ENCODE results near the gene TICRR. TPM values are rescaled to one million over a fixed set of nuclear protein-coding genes. Genes with fewer than 3 reads are reported as not detected.

The TICRR gene
- total RNA-seq, 1 experiment from 2014 or later: 20.5 TPM

DNA sequence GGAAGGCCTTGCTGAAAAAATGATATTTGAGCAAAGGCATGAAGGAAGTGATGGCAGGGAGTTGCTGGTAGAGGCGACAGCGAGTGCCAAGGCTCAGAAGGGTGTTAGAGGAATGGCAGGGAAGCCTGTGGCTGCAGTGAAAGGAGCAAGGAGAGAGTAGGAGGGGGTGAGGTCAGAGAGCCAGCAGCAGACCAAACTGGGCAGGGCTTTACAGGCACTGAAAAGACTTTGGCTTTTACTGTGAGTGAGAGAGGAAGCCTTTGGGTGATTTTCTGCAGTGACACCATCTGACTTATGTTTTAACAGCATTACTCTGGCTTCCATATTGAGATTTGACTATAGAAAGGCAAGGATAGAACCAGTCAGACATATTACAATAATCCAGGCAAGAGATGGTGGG lies 11.4 kb downstream of the TICRR start:
- ATAC-seq (no peak), DNase-seq (ENCODE audit: low read depth, low spot score) (no peak)
- Histone ChIP-seq H3K27ac (ENCODE audit: low read length) (no peak overlapping the region), H3K4me3 (ENCODE audit: low read depth in 2 of 2, low read length in 2 of 2) (no peak overlapping the region), H3K4me1 (ENCODE audit: control insufficient read depth, insufficient read depth, low read length) (no peaks in the 10 kb centered on the region), H3K36me3 (ENCODE audit: control insufficient read depth, insufficient read depth, low read length) (peaks cover 25% of the 10 kb centered on the region), H3K27me3 (ENCODE audit: control insufficient read depth, insufficient read depth, low read length) (no peaks in the 10 kb centered on the region), H3K9me3 (ENCODE audit: control insufficient read depth, insufficient read depth, low read depth, low read length) (no peaks in the 10 kb centered on the region)
- in situ Hi-C loops (cut with HindIII; ENCODE audit: low pct_unique_long_range_greater_than_20kb, low sequenced_read_pairs): no loop called here
- ChIA-PET CTCF (no interaction called here), POLR2A (no interaction called here)
- TSS peak; percentile 37 for BruUV-seq (replicated peaks)
- TF ChIP-seq, protein P1, sequence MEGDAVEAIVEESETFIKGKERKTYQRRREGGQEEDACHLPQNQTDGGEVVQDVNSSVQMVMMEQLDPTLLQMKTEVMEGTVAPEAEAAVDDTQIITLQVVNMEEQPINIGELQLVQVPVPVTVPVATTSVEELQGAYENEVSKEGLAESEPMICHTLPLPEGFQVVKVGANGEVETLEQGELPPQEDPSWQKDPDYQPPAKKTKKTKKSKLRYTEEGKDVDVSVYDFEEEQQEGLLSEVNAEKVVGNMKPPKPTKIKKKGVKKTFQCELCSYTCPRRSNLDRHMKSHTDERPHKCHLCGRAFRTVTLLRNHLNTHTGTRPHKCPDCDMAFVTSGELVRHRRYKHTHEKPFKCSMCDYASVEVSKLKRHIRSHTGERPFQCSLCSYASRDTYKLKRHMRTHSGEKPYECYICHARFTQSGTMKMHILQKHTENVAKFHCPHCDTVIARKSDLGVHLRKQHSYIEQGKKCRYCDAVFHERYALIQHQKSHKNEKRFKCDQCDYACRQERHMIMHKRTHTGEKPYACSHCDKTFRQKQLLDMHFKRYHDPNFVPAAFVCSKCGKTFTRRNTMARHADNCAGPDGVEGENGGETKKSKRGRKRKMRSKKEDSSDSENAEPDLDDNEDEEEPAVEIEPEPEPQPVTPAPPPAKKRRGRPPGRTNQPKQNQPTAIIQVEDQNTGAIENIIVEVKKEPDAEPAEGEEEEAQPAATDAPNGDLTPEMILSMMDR (IDR thresholded peaks at IDR 0.05): no peak
- TF ChIP-seq POLR2AphosphoS5 (IDR thresholded peaks at IDR 0.05; ENCODE audit: low read depth, low read length) (no peak), SIN3A (IDR thresholded peaks at IDR 0.05; ENCODE audit: borderline replicate concordance, insufficient read depth, low read depth, low read length) (no peak)
- intact Hi-C loops (cut with micrococcal nuclease; ENCODE audit: unreplicated experiment): no loop called here

DNA sequence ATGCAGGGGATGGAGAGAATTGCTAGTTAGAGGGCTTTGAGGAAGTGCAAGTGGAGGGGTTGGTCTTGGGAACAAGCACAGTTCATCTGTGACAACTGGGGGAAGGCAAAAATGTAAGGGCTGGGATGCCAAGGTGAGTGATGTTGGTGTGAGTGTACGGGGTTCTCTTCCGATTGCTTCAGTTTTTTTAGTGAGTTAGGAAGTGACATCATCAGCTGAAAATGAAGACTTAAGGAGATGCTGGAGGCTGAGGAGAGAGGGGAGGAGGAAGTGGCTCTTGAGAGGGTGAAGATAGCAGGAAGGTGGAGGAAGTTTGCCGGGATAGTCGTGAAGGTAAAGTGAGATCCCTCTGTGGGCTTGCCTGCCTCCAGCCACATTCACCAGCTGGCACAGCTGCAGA lies 12.7 kb downstream of the TICRR start:
- H3K27me3 ChIP-seq (ENCODE audit: control insufficient read depth, insufficient read depth, low read length): no peaks in the 10 kb centered on the region
- no peaks in the 10 kb centered on the region for H3K9me3 ChIP-seq (ENCODE audit: control insufficient read depth, insufficient read depth, low read depth, low read length)
- H3K4me1 ChIP-seq (ENCODE audit: control insufficient read depth, insufficient read depth, low read length): no peaks in the 10 kb centered on the region
- ChIA-PET POLR2A (no interaction called here), CTCF (no interaction called here)
- intact Hi-C loops (cut with micrococcal nuclease; ENCODE audit: unreplicated experiment): no loop called here
- DNase-seq (ENCODE audit: low read depth, low spot score) (no peak), ATAC-seq (no peak)
- TF ChIP-seq SIN3A (IDR thresholded peaks at IDR 0.05; ENCODE audit: borderline replicate concordance, insufficient read depth, low read depth, low read length) (no peak), POLR2AphosphoS5 (IDR thresholded peaks at IDR 0.05; ENCODE audit: low read depth, low read length) (no peak), TCF7L2 (IDR thresholded peaks at IDR 0.05; ENCODE audit: low read depth, low read length) (no peak)
- TF ChIP-seq, protein P1 (IDR thresholded peaks at IDR 0.05): no peak
- TF ChIP-seq, protein P2, sequence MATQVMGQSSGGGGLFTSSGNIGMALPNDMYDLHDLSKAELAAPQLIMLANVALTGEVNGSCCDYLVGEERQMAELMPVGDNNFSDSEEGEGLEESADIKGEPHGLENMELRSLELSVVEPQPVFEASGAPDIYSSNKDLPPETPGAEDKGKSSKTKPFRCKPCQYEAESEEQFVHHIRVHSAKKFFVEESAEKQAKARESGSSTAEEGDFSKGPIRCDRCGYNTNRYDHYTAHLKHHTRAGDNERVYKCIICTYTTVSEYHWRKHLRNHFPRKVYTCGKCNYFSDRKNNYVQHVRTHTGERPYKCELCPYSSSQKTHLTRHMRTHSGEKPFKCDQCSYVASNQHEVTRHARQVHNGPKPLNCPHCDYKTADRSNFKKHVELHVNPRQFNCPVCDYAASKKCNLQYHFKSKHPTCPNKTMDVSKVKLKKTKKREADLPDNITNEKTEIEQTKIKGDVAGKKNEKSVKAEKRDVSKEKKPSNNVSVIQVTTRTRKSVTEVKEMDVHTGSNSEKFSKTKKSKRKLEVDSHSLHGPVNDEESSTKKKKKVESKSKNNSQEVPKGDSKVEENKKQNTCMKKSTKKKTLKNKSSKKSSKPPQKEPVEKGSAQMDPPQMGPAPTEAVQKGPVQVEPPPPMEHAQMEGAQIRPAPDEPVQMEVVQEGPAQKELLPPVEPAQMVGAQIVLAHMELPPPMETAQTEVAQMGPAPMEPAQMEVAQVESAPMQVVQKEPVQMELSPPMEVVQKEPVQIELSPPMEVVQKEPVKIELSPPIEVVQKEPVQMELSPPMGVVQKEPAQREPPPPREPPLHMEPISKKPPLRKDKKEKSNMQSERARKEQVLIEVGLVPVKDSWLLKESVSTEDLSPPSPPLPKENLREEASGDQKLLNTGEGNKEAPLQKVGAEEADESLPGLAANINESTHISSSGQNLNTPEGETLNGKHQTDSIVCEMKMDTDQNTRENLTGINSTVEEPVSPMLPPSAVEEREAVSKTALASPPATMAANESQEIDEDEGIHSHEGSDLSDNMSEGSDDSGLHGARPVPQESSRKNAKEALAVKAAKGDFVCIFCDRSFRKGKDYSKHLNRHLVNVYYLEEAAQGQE (IDR thresholded peaks at IDR 0.05; ENCODE audit: insufficient read depth in 1 of 2, low read depth in 2 of 2, low read length in 1 of 2): no peak
- in situ Hi-C loops (cut with HindIII; ENCODE audit: low pct_unique_long_range_greater_than_20kb, low sequenced_read_pairs): no loop called here
- H3K27ac ChIP-seq (ENCODE audit: low read length): no peak overlapping the region
- BruUV-seq (replicated peaks): no TSS peak
- no peak overlapping the region for H3K4me3 ChIP-seq (ENCODE audit: low read depth in 2 of 2, low read length in 2 of 2)
- H3K36me3 ChIP-seq (ENCODE audit: control insufficient read depth, insufficient read depth, low read length): peaks cover 34% of the 10 kb centered on the region
